NCI-H2107 treated with DMSO at 0.1 percent for 48 hours (cell line): Measurements from ENCODE around the gene TCERG1L.
"Not testable (repeated sequence)": the region's sequence is repeated elsewhere in the genome, so short reads cannot be mapped to it uniquely, and the experiment has no call there.

ENCODE experiments used
- DNase-seq: peaks from one replicate; lab custom pipeline; 2025; ENCODE audit not compliant: unreplicated experiment; lab: John Stamatoyannopoulos, UW

The TCERG1L gene

DNA sequence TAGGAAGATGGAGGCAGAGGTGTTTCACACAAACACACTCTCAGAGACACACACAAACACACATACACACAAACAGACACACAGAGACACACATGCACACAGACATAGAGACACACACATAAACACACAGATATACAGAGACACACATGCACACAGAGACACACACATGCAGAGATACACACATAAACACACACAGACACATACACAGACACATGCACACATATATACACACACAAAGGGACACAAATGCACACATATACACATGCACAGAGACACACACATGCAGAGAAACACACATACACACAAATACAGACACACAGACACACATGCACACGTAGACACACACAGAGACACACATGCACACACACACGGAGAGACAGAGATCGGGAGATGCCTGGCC is 163.3 kb downstream of the TCERG1L start:
- DNase-seq = no peak

DNA sequence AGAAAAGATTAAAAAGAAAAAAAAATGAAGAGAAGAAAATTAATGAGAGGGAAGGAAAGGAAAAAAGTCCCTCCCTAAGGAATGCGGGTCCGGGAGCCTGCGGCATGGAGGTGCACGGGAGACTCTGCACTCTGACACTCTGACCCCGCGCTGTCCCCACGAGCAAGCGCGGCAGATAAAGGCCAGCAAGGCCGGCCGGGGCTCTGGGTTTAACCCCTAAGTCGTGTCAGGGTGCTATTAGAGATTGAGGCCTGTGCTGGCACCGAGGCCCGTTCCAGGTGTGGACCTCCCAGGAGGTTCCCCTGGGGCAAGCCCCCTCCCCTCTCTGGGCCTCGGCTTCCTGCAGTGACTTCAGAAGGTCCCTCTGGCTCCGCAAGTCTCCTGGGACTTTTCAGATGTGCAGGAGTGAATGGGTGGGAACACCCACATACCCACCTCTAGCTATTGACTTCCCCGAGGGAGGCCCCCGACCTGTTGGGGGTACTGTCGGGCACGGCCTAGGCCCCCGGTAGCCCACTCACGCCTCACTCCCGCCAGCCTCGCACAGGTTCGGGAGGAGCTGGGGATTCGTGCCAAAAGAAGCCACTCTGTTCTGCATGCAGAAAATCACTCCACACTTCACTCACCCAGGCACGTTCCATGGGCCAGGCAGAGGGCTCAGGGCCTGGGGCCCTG is 164.1 kb downstream of the TCERG1L start:
- no peak for DNase-seq

DNA sequence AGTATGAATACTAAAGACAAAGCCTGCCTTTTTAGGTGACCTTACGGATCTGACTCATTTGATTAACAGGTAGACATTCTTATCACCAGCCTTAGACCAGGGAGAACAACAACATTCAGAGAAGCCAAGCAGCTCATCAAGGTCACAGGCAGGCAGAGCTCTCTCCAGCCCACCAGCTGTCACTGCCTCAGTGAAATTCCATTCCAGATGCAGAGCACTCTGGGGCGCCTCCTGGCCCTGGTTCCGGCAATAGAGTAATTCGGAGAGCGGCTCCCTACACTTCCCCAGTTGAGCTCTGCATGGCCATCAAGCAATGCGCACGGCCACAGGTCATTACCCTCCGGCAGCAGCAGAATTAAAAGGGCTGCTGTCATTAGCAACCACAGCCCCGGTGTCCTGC is 164.7 kb downstream of the TCERG1L start:
- DNase-seq = no peak

- no peak for DNase-seq
Observed at GRCh38 chr10:131145756-131146155, 165.8 kb downstream of the TCERG1L start.

DNA sequence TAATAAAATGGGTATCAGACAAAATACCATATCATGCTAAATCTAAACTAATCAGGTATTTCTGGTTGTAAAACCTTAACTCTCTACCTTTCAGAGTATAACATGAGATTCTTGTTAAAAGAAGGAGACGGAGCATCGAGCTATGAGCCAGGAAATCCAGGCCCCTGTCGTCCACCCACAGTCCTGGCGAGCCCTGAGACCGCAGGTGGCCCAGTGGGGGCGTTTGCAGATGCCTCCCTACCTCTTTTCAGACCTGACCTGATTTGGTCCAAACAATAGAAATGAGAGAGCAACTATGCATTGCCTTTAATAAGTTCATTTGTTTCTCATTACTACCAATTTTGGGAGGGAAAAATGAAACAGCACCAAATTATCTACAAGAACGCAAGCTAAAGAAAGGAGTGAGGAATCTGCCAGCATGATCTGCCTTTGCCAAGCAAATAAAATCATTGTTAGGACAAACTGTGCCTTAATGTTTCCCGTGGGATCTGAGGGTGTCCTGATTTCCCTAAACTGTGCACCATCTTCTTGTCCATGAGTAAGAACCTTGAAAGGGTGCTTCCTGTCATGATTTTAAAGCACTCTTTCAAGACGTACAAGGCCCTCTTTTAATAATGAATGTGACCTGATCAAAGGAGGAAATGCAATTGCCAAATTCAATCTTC is 166.7 kb downstream of the TCERG1L start:
- no peak for DNase-seq

DNA sequence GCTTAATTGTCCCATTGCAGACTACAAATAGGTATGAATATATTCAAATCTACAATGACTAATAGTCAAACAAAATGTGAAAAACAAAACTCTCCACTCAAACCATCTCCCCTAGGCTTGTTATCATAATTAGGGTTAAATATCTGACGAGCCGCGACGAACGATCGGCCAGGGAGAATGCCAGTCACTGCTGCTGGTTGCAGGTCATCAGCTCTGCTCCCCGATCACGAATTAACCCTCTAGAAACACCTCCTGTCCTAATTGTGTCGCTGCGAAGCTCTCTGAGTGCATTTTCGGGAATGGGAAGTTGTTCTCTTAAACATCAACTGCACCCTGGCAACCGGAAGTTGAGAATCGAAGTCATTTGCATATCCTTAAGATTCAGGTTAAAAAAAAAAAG is 167.3 kb downstream of the TCERG1L start:
- no peak for DNase-seq

DNA sequence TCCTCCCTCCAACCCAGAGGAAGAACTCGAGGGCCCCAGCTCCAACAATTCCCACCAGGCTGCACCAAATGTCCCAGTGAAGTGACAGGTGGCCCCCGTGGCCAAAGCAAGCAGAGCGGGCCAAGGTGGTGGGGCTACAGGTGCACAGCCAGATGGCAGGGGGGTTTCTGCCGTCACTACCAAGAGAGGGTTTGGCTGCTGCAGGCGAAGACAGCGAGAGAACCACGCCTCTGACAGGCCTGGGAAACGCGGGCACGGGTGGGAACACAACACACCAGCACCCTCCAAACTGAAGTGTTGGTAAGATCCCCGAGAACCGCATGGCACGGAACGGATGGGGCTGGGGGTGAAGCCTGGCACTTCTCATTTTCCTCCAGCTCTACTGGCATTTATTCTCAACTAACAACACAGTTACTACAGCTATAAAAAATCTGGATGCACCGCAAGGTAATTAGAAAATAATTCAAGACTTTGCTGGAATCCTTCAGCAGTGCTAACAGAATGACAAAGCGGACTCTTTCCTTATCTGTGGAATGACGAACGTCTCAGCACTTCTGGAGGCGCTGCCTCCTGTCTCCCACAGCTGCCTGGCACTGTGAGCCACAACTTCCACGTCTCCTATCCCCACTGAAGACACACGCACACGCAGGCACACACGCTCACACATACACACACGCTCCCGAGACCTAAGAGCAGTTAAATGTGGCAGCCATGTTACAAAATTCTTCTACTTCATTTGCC is 167.9 kb downstream of the TCERG1L start:
- DNase-seq = no peak

DNA sequence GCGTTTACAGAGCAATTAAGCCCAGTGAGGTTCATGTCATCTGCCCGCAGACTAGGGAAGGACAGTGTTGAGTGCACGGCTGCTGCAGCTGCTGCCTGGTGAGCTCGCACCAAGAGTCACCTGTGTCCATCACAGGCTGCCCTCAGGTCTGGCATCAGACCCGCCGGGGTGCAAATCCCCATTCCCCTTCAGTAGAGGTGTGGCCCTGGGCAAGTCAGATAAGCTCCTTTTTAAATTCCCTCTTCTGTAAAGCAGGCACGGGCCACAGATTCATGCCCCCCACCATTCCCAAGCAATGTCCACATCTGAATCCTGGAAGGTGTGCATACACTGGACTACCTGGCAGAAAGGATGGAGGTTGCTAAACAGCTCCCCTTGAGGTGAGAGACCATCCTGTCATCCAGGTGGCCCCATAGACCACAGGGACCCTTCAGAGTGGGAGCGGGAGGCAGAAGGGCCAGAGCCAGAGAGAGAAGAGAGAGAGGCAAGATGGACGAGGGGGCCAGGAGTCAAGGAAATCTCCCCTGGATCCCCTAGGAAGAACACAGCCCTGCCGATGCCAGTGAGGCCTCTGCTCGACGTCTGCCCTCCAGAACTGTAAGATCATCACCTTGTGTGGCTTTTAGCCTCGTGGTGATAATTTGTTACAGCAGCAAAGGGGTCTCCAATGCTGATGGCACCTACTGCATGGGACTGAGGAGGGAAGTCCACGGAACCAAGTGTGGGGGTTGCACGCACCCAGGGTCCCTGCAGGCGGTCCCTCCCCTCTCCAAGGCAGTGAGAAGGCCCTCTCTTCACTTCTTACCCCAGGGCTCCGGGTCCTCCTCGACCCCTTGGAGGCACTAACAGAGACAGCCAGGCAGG is 168.8 kb downstream of the TCERG1L start:
- no peak for DNase-seq

- peak; percentile 97 for DNase-seq
Observed at GRCh38 chr10:131141645-131142516, 169.6 kb downstream of the TCERG1L start.

- no peak for DNase-seq
Observed at GRCh38 chr10:131141207-131141606, 170.3 kb downstream of the TCERG1L start.

- DNase-seq = no peak
Observed at GRCh38 chr10:131140606-131141005, 170.9 kb downstream of the TCERG1L start.

DNA sequence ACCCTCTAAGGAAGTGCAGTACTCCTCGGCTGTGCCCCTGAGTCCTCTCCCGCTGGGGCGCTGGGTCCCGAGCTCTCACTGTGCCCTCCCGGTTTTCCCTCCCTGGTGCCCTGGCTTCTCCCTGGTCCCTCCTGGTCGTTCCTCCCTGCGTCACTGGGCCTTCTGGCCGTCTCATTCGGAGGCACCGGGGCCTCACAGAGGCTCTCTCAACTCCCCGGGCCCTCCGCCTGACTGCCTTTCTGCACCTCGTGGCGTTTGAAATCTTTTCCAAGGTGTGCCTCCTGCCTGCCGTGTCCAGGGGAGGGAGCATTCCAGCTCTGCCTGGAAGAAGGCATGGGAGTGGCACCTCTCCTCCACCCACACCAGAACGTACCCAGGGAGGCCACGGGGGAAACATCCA is 174.3 kb downstream of the TCERG1L start:
- DNase-seq = no peak

GRCh38 chr10:131136336-131136735 is 175.2 kb downstream of the TCERG1L start:
- not testable (repeated sequence) for DNase-seq

GRCh38 chr10:131135716-131136115 is 175.8 kb downstream of the TCERG1L start:
- DNase-seq = no peak

DNA sequence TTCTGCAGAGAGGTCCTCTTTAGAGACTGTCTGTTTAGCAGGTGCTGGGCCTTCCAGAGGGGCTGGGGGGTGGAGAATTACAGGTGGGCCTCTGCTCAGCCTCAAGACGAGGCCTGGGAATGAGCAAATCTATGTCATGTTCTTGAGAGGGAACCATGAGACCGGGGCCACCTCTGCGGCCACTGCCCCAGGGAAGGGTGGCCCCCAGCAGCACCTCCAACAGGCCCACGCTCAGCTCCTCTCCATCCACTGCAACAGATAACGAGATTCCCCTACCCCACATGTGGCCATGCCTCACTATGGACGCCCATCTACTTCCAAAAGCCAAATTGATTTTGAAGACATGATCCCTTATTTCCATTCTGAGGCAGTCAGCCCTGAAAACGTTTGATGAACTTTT is 176.9 kb downstream of the TCERG1L start:
- DNase-seq = no peak

DNA sequence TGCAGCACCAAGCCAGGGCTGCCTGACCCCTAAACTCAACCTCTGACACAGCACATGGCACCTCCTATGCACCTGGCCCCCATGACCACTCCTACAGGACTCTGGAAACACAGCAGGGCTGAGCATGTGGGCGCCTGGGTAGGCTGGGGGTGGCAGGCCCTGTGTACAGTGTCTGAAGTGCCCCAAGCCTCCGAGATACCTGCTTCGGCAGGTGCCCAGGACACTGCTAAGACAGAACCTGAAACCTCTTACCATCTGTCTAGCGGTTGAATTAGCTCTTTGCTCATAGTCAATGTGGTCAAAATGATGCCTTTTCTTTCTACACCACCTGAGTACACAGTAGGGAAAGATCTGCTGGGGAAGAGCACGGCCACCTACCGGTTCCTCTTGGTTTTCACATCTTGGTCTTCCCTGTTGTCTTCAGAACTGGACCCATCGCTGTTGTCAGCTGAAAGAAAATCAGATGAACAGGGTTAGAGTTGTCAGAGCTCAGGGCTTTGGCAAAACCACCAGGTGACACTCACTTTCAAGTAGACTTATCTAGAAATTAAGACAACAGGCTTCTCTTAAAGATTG is 177.4 kb downstream of the TCERG1L start:
- DNase-seq = peak; percentile 10

DNA sequence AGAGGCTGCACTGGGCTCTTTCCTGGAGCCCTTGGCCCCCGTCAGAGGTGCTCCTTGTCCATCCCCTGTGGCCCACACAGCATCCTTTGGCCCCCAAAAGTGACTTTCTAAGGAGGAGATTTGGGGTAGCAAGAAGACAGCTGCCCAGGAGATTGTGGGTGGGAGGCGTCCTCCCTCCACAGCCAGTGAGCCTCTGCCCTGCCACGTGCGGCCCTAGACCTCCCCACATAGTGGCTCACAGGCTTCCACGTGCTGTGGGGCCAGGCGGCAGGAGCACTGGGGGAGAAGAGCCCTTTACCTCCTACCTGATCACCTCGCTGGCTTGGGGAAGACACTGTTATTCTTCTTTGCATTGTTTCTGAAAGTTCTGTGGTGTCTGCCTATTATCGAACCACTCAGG is 178.8 kb downstream of the TCERG1L start:
- DNase-seq = no peak

- no peak for DNase-seq
Observed at GRCh38 chr10:131131726-131132591, 179.6 kb downstream of the TCERG1L start.

DNA sequence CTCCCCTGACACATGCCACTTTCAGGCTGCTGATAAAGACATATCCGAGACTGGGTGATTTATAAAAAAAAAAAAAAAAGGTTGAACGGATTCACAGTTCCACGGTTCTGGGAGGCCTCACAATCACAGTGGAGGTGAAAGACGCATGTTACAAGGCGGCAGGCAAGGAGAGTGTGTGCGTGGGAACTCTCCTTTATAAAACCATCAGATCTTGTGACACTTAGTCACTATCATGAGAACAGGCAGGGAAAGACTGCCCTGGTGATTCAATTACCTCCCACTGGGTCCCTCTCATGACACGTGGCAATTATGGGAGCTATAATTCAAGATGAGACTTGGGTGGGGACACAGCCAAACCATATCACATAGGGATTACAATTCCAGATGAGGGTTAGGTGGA is 181.5 kb downstream of the TCERG1L start:
- no peak for DNase-seq
